NCI-H524 treated with DMSO at 0.1 percent for 48 hours (cell line): ENCODE measurements around the gene LRCH4.

Source experiments
- DNase-seq: peaks from one replicate; lab custom pipeline; 2025; lab: John Stamatoyannopoulos, UW

Gene LRCH4

GRCh38 chr7:100585511-100586265, at the start of gene LRCH4:
TSS of gene LRCH4 (minus strand) at chr7:100586129. CDS start at chr7:100586100, 29 bp downstream.
- no peak for DNase-seq

- DNase-seq, result no peak
These were observed 47.2 kb upstream of the LRCH4 start for GRCh38 chr7:100632951-100633717.

- no peak for DNase-seq
These were observed 44.1 kb upstream of the LRCH4 start for GRCh38 chr7:100630066-100630465.

GRCh38 chr7:100629117-100629716, 43.3 kb upstream of the LRCH4 start:
- DNase-seq, result no peak

- DNase-seq, result no peak
These were observed 41.3 kb upstream of the LRCH4 start for GRCh38 chr7:100627238-100627549.

- no peak for DNase-seq
These were observed 40.8 kb upstream of the LRCH4 start for GRCh38 chr7:100626530-100627237.

GRCh38 chr7:100626055-100626454, 40.1 kb upstream of the LRCH4 start:
- no peak for DNase-seq

GRCh38 chr7:100623951-100624824, 38.3 kb upstream of the LRCH4 start:
- DNase-seq, result no peak

GRCh38 chr7:100621554-100621953, 35.6 kb upstream of the LRCH4 start:
- DNase-seq, result no peak

- DNase-seq, result no peak
These were observed 34.9 kb upstream of the LRCH4 start for GRCh38 chr7:100620804-100621203.

- no peak for DNase-seq
These were observed 34.3 kb upstream of the LRCH4 start for GRCh38 chr7:100620239-100620638.

- DNase-seq, result no peak
These were observed 28.5 kb upstream of the LRCH4 start for GRCh38 chr7:100614308-100614861.

- DNase-seq, result no peak
These were observed 27.7 kb upstream of the LRCH4 start for GRCh38 chr7:100613412-100614175.

GRCh38 chr7:100612730-100613390, 26.9 kb upstream of the LRCH4 start:
- DNase-seq, result no peak

- peak; percentile 86 for DNase-seq
These were observed 26.2 kb upstream of the LRCH4 start, which contains the start of gene MOSPD3 for GRCh38 chr7:100611983-100612729. TSS of gene MOSPD3 (plus strand) at chr7:100612540. CDS start at chr7:100612792, 252 bp downstream.

GRCh38 chr7:100609958-100610357, 24.0 kb upstream of the LRCH4 start:
- DNase-seq, result no peak

- no peak for DNase-seq
These were observed 21.2 kb upstream of the LRCH4 start for GRCh38 chr7:100607111-100607510.

GRCh38 chr7:100606313-100606712, 20.4 kb upstream of the LRCH4 start:
- DNase-seq, result no peak
